GF-D8 (cell line): ENCODE results near the gene ARL8A.
"Not testable (repeated sequence)": the region's sequence is repeated elsewhere in the genome, so short reads cannot be mapped to it uniquely, and the experiment has no call there.

Experiments used
- DNase-seq: peaks from one replicate; lab custom pipeline; 2025; lab: John Stamatoyannopoulos, UW

Gene ARL8A

DNA sequence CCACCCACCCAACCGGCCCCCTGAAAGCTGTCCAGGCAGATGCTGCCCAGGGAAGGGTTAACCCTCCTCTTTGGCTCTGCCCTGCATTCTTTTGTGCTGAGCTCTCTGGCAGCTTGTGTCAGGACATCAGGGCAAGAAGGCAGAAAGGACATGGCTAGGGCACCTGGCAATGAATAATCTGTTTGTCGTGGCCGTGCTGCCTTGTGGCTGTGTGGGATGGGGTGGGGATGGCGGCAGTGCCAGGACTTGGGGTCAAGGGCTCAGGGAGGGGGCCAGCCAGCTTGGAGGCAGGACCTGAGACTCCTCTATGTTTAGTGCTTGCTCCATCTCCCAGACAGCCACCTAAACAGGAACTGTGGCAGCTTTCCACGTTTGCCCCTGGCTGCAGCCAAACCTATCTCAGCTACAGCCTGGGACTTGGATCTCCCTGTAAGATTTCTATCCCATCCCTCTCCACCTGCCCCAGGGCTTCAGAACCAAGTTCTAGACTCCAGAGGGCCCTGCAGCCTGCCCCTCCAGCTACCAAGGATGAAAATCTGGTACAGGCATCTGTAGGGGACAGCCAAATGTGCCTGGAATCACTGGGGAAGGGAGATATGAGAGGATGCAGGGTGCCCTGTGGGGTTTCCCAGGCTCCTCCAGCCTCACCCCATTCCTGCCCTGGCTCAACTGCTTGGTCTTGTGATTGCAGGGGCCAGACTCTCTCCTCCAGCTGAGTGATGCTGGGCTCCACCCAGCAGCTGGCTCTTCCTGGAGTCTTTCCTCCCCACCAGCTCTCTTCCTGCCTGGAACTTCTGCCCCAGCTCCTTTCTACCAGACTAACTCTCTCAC lies 31.5 kb downstream of the ARL8A start:
- no peak for DNase-seq

DNA sequence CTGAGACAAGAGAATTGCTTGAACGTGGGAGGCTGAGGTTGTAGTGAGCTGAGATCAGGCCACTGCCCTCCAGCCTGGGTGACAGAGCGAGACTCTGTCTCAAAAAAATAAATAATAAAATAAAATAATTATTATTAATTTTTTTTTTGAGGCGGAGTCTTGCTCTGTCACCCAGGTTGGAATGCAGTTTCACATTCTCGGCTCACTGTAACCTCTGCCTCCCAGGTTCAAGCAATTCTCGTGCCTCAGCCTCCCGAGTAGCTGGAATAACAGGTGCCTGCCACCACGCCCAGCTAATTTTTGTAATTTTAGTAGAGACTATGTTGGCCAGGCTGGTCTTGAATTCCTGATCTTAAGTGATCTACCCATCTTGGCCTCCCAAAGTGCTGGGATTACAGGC lies 32.9 kb downstream of the ARL8A start:
- DNase-seq, result not testable (repeated sequence)

DNA sequence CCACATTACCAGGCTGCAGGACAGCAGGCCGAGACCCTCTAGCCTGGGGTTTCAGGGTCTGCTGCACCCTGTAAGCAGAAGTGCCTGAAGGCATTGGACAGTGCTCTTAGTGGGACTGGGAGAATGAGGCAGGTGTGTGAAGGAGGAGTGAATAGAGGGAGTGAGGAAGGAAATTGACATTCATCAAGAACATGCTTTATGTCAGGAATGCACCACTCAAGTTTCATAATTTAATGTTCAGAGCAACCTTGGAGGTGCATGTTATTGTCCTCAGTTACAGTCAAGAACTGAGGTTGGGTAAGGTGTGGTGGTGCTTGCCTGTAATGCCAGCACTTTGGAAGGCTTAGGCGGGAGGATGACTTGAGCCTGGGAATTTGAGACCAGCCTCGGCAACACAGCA lies 33.6 kb downstream of the ARL8A start:
- DNase-seq, result no peak

DNA sequence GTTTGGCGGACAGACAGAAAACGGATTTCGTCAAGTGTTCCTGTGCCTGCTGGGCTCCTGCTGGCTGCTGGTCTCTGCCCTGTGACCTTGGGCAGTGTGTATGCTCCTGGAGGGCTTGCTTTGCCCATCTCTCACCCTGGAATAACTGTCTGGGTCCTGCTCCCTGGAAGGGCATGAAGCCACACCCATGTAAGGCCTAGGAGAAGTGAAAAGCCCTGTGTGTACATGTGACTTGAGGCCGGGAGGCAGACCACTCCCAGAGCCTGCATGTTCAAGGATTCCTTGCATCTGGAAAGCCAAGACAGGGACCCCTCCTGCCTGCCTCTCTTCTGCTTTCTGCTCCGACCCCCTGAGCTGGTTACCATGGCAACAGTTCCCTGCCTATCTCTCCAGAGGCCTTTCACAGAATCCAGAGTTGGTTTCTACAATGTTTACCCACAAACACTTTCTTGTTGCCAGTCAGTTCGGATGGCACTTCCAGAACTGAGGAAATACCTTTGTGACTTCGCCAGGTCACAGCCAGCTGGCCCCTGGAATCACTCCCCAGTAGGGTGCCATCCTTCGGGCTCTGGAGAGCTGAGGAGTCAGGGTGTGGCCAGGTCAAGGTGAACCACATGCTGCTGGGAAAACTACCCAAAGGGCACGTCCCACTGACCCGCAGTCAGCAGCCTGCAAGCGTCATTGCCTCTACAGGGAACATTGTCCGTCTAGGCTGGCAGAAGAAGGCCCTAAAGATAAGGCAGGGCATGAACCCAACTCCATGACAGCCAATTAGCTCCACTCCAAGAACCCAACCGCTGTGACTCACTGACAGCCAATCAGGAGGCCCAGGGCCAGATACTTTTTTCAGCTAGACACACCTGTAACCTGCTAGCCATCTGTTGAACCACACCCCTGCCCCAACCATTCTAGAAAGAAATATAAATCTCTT lies 36.5 kb downstream of the ARL8A start:
- DNase-seq, result no peak

DNA sequence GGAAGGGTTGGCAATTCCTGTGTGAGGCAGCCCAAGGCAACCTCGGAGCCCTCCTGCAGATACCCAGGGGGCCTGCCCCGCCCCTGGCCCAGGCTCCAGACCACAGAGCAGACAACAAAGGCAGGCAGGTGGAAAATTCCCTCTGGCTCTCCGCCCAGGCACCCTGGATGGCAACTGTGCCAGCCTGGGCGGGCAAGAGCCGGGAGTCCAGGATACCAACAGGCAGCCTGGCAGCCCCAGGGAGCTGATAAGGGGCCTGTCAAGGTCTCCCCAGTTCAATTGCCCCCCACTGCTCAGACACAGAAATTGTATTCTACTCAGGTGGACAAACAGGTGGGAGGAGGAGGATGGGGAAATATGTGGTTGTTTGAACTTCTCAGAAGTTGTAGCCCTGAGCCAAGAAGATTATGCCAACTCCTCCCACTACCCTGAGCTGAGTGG lies 37.2 kb downstream of the ARL8A start:
- DNase-seq, result no peak

DNA sequence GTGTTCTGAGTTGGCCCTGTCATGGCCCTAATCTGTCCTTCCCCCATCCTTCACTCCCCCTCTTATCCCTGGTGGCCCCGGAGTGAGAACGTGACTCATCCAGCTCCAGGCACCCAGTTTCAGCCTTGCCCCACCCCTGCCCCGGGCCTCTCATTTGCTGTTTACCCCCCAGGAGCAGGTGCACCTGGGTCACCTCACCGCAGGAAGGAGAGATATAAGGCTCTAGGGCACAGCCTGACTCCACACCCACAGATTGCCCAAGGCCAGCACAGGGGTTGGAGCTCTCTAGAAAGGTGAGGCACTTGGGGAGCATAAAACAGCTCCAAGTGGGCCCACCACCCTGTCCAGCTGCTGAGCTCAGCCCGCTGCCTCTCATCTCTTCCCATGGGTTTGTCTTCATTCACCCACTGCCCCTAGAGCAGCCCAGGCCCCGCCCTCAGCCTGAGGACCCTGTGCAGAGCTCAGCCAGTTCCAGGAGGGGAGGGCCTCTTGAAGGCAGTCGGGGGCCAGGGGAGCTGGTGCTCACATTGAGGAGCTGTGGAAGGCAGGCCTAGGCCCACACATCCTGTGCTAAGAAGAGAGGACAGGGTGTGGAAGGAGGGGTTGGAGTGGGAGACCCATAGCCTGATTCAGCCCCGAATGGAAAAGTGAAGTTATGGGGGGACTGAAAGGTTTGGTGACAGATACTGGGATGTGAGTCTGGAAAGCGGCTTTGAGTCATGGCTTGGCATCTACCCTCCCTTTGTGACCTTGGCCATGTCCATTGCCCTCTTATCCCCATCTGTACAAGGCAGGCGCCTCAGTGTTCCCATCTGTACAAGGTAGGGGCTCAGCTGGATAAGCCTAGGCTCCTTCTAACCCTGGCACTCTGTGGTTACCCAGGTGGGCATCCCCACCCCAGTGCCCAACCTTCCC lies 37.9 kb downstream of the ARL8A start:
- DNase-seq, result no peak

DNA sequence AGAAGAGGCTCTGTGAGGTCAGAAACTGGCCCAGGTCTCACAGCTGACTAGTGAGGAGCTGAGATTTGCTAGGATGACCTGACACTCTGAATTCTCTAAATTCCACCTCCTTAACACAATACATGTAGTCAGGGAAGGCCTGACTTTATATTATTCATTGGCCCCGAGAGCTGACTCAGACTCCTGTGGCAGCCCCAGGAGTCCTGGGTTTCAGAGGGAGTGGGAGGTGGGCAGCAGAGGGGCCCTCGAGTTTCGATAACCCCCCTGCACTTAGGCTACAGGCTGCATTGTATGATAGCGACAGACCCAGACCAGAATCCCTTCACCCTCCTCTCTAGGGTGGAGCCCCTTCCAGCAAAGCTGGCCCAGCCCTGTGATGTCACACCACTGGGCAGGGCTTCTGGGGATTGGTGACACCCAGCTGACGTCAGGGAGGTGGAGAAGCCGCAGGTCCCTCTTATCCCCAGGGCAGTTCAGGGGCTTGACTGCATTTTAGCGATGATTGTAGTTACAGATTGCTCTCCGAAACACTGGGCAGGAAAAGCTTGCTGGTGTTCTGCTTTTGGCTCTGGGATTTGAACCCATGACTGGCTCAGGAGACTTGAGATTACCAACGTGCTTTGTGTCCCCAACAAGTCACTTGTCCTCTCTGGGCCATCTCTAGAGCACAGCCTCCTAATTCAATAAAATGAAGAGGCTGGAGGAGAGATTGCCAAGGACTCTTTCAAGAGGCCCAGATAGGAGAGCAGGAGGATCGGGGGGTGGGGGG lies 38.8 kb downstream of the ARL8A start:
- DNase-seq, result no peak

DNA sequence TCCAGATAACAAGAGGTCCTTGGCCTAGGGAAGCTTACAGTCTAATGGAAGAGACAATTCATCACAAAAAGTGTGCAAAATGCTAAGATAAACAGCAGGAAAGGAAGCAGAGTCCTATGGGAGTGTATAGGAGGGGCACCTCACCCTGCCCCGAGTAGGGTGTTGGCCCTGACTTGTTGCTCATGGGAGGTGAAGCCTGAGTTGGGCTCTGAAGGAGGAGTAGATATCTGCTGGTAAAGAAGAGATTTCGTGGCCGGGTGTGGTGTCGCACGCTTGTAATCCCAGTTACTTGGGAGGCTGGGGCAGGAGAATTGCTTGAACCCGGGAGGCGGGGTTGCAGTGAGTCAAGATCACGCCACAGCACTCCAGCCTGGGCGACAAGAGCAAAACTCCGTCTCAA lies 40.5 kb downstream of the ARL8A start:
- DNase-seq, result no peak

DNA sequence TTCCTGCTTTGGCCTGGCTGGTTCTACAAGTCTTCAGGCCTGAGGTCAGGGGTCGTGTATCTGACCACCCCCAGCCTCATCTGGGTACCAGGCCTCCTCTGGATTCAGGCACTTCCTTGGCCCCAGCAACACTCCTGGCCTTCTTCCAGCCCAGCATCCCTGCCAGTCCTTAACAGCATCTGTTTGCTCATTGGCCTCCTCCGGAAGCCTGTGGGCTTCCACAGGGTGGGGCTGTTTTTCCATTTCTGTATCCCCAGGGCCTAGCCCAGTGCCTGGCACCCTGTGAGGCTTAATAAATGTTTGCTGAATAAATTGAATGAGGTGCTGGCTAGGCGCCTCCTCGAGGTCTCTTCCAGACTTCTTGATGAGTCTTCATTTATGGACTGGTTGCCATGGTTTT lies 43.4 kb downstream of the ARL8A start:
- no peak for DNase-seq

DNA sequence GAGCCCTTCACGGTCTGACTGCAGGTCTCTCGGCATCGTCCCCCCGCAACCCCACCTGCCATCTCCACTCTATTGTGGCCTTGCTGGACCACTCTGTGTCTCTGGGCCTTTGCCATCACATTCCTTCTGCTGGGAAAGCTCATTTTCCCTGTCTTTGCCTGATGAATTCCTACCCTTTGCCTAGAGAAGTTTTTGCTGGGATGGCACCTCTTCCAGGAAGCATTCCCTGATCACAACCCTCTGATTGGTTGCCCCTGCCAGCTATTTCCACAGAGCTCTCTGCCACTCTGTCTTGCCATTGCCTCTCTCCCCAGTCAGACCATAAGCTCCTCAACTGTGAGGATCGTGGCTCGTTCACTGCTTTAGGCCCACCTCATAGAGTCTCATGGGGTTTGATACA lies 50.7 kb downstream of the ARL8A start:
- no peak for DNase-seq

DNA sequence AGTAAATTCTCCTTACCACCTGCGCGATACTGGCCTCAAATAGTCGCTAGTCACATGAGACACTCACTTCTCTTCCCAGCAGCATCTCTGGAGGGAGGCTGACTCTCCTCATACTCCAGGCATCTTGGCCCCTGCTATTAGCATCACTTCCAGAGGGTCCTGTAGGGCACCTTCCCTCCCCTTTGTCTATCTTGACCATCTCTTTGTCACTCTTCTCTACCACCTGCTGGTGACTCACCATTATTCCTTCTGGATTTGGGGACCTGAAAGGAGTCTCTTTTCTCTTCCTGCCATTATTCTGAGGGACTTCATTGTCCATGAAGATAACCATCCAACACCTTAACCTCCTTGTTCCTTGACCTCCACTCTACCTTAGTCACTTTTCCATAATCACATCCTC lies 53.5 kb downstream of the ARL8A start:
- no peak for DNase-seq

DNA sequence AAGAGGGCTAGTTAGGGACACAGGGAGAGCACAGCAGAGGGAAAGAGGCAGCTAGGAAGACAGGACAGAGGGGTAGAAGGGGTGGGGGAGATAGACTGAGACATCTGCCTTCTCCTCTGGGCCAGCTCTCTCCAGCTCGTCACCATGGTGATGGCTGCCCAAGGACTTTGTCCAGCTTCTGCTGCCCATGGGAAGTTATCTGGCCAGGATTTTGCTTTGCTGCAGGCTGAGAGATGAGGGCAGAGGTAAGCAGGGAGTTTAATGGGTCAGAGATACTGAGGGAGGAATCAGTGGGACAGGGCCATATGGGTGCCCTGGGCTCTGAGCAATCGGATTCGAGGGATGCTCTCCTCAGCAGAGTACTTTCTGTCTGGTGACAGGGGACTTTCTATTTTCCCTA lies 56.3 kb downstream of the ARL8A start:
- no peak for DNase-seq

DNA sequence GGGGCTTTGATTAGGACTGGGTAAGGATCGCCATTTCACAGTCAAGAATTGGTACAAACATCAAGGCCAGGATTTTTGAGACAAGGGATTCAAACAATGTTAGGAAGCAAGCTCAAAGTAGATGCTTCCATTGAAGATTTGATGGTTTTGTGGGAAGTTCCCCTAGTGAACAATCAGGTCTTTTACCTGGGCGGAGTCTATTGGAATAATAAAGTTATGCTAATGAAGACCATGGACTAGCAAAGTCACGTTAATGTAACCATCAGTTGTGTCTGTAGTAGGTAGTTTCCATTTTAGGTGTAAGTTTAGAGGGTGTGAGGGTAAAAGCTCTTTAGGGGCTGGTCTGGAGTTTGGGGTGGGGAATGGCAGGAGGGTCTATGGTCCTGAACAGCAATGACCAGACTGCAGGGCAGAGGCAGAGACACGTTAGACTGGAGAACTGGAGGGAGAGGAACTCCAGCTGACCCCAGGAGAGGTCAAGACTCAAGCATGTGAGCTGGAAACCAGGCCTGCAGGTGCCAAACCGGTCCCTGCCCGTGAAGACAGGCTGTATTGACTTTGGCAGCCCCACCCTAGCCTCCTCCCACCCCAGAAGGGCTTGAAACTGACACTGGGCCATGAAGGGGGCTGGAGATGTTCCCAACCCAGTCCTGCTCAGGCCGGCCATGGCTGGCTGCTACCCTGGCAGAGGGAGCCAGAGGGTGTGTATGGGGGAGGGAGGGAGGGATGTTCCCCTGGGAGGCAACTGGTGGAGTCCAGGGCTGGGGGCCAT lies 57.8 kb downstream of the ARL8A start:
- DNase-seq, result no peak

DNA sequence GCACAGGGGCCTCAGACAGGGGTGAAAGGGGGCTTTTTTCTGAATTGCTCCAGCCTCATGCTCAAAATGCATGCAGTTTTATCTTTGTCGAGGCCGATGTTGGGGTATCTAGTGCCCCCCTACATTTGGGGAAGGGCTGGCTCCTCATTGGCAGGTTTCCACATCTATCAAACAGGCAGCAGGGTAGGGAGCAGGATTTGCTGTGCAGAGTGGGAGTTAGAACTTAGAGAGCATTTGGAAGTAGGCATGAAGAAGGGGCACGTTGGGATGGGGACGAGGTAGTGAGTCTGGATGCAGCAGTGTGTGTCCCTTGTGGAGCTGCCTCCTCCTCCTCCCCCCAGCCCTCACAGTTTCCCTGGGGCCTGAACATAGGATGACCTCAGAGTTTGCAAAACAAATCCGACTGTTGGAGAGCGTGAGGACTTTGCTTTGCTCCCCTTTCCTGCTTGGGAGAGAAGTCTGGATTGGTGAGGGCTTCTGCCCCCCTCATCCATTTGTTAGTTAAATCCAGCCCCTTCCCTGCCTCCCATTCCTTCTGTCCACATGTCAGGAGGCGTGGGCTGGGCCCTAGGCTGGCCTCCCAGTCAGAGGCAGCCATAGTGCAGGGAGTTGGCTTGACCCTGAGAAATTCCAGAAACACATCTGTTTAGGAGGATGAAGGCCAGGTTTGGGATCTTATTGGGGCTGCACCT lies 58.7 kb downstream of the ARL8A start:
- DNase-seq, result no peak

DNA sequence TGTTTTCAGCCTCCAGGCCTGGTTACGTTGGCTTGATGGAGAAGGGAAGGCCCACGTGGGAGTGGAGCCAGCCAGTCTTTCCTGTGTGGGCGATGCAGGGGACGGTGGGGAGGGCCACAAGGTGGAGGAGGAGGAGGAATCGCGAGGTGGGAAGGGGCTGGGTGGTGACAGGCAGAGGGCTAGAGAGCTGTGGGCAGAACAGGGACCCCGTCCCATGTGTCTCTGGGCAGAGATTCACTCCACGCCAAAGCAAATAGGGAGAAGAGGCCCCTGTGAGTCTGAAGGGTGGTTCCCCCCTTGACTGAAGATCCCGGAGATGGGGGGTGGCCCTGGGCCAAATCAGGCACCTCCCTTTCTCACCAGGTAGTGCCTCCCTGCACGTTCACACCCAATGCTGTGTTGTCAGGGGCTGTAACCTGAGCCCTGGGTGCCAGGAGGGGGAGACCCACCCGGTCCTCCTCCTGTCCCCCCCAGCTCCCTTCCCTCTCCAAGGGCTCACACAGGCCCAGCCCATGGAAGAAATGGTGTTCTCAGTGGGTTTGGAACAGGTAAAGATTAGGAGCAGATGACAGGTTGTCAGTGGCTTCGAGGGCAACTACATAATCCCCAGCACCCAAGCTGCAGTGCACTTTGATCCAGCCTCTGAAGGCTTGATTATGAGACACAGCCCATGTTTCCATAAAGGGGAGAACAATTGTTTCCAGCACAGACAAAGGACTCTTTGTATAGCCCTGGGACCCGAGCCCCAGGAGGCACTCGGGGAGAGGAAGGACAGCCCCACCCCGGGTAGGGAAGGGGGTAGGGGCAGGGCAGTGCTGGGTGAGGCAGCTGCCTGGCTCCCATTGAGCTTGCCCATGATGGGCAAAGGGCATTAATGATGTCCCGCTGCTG lies 59.5 kb downstream of the ARL8A start:
- no peak for DNase-seq
